Neural cell (in vitro differentiated cells): ENCODE measurements around the gene MANF. TPM values are rescaled to one million over a fixed set of nuclear protein-coding genes. Genes with fewer than 3 reads are reported as not detected.

ENCODE experiments used
- H2AFZ ChIP-seq: fragments of 200-600, 300-800 bp; sonication (generic), shearing (Covaris generic); 2 replicates; pipeline ENCODE4 v1.6.0; 2014; ENCODE audit warnings: low read depth, mild to moderate bottlenecking, antibody characterized with exemption, low read length, moderate library complexity
- H3F3A ChIP-seq: fragments of 200-600 bp; shearing (Covaris generic); 2 replicates; pipeline ENCODE4 v1.6.1; 2016; ENCODE audit warnings: mild to moderate bottlenecking, moderate library complexity, mixed read lengths, antibody characterized with exemption, low read length; ENCODE audit not compliant: insufficient read depth, poor library complexity, severe bottlenecking
- H3K27ac ChIP-seq: fragments of 200-600, 300-800 bp; sonication (generic), shearing (Covaris generic); 2 replicates; pipeline ENCODE4 v1.5.1; 2014; ENCODE audit warnings: mild to moderate bottlenecking, low read length, moderate library complexity
- H3K27me3 ChIP-seq: fragments of 300-800, 200-600 bp; sonication (generic), shearing (Covaris generic); 2 replicates; pipeline ENCODE4 v1.6.0; 2014; ENCODE audit warnings: mild to moderate bottlenecking, low read depth, low read length, moderate library complexity; ENCODE audit not compliant: insufficient read depth
- H3K36me3 ChIP-seq: fragments of 300-800, 200-600 bp; sonication (generic), shearing (Covaris generic); 2 replicates; pipeline ENCODE4 v1.5.1; 2014; ENCODE audit warnings: mild to moderate bottlenecking, antibody characterized with exemption, low read length, moderate library complexity; ENCODE audit not compliant: insufficient read depth
- H3K4me2 ChIP-seq: fragments of 300-800, 200-600 bp; sonication (generic), shearing (Covaris generic); 2 replicates; pipeline ENCODE4 v1.6.0; 2014; ENCODE audit warnings: mild to moderate bottlenecking, low read length
- H3K4me3 ChIP-seq: fragments of 300-800, 200-600 bp; sonication (generic), shearing (Covaris generic); 2 replicates; pipeline ENCODE4 v1.5.1; 2014; ENCODE audit warnings: mild to moderate bottlenecking, low read length, moderate library complexity
- H3K79me2 ChIP-seq: fragments of 200-600 bp; shearing (Covaris generic); replicated peaks from 2 replicates; pipeline ENCODE4 v1.6.0; 2014; ENCODE audit warnings: mild to moderate bottlenecking, low read length, moderate library complexity; ENCODE audit not compliant: insufficient read depth
- H3K9ac ChIP-seq: fragments of 300-800, 200-600 bp; sonication (generic), shearing (Covaris generic); 2 replicates; pipeline ENCODE4 v1.6.1; 2016; ENCODE audit warnings: mild to moderate bottlenecking, low read length, mixed read lengths
- H3K9me2 ChIP-seq: fragments of 200-600 bp; shearing (Covaris generic); 2 replicates; pipeline ENCODE4 v1.6.1; 2016; ENCODE audit warnings: mild to moderate bottlenecking, low read length, mixed read lengths; ENCODE audit not compliant: insufficient read depth
- H3K9me3 ChIP-seq: fragments of 200-600, 300-800 bp; sonication (generic), shearing (Covaris generic); 2 replicates; pipeline ENCODE4 v1.6.1; 2016; ENCODE audit warnings: mild to moderate bottlenecking, mixed run types, low read length, moderate library complexity, mixed read lengths
- H4K20me1 ChIP-seq: fragments of 200-600 bp; shearing (Covaris generic); 2 replicates; pipeline ENCODE4 v1.6.1; 2016; ENCODE audit warnings: mild to moderate bottlenecking, mixed run types; ENCODE audit not compliant: insufficient read depth
- CTCF ChIP-seq: fragments of 450-650 bp; IDR thresholded peaks from 2 replicates; pipeline ENCODE4 v1.5.1; 2014; ENCODE audit warnings: antibody characterized with exemption, mild to moderate bottlenecking, moderate library complexity; ENCODE audit not compliant: poor library complexity, severe bottlenecking
- EP300 ChIP-seq: fragments of 450-650 bp; conservative IDR thresholded peaks from 2 replicates; pipeline ENCODE4 v1.6.1; 2014; ENCODE audit warnings: antibody characterized with exemption, mild to moderate bottlenecking, moderate library complexity; ENCODE audit not compliant: poor library complexity, severe bottlenecking
- EZH2 ChIP-seq: fragments of 200-600, 300-800 bp; shearing (Covaris generic), sonication (generic); IDR thresholded peaks from 2 replicates; pipeline ENCODE4 v1.6.1; 2014; ENCODE audit warnings: antibody characterized with exemption, low read length, borderline replicate concordance, mild to moderate bottlenecking; ENCODE audit not compliant: insufficient read depth, poor library complexity, severe bottlenecking
- MXI1 ChIP-seq: fragments of 450-650 bp; conservative IDR thresholded peaks from 2 replicates; pipeline ENCODE4 v1.6.1; 2014; ENCODE audit warnings: antibody characterized with exemption, mild to moderate bottlenecking; ENCODE audit not compliant: poor library complexity, severe bottlenecking
- POLR2AphosphoS5 ChIP-seq: IDR thresholded peaks from 2 replicates; pipeline ENCODE4 v1.6.1; 2012
- RAD21 ChIP-seq: fragments of 450-650 bp; conservative IDR thresholded peaks from 2 replicates; pipeline ENCODE4 v1.6.1; 2014; ENCODE audit warnings: antibody characterized with exemption, mild to moderate bottlenecking, moderate library complexity
- SMC3 ChIP-seq: fragments of 450-650 bp; conservative IDR thresholded peaks from 2 replicates; pipeline ENCODE4 v1.6.1; 2014; ENCODE audit warnings: antibody characterized with exemption, mild to moderate bottlenecking, moderate library complexity; ENCODE audit not compliant: poor library complexity
- TAF1 ChIP-seq: IDR thresholded peaks from 2 replicates; pipeline ENCODE4 v1.6.1; 2012; ENCODE audit warnings: low read depth
- polyA plus RNA-seq: library from polyadenylated mRNA; depleted of rRNA; stranded (reverse); fragments of >200 nt; gene quantifications from 2 replicates; pipeline ENCODE4 v1.2.3, GENCODE V29; 2014
- TF ChIP-seq, protein P1 (sequence below): IDR thresholded peaks from 2 replicates; pipeline ENCODE4 v1.6.1; 2012; ENCODE audit warnings: borderline replicate concordance

The MANF gene
- polyA plus RNA-seq, 1 donor from 2014 or later = 77.3 TPM

GRCh38 chr3:51340013-51340829 is 44.9 kb upstream of the MANF start:
- Histone ChIP-seq H4K20me1 (no peaks in the 10 kb centered on the region), H3F3A (no peaks in the 10 kb centered on the region), H3K9me3 (no peaks in the 10 kb centered on the region), H3K9ac (no peak overlapping the region), H2AFZ (no peak overlapping the region), H3K9me2 (no peaks in the 10 kb centered on the region), H3K27ac (no peak overlapping the region), H3K79me2 (no peaks in the 10 kb centered on the region), H3K36me3 (no peaks in the 10 kb centered on the region), H3K27me3 (no peaks in the 10 kb centered on the region), H3K4me2 (no peak overlapping the region), H3K4me3 (no peak overlapping the region)
- TF ChIP-seq RAD21 (no peak), POLR2AphosphoS5 (no peak)

GRCh38 chr3:51340989-51341636 is 44.0 kb upstream of the MANF start:
- TF ChIP-seq POLR2AphosphoS5 (no peak), TAF1 (no peak), CTCF (no peak), SMC3 (no peak), EP300 (no peak)
- Histone ChIP-seq H3K27me3 (no peaks in the 10 kb centered on the region), H3K4me2 (no peak overlapping the region), H3K9me2 (no peaks in the 10 kb centered on the region), H3K79me2 (no peaks in the 10 kb centered on the region), H3K36me3 (no peaks in the 10 kb centered on the region), H4K20me1 (no peaks in the 10 kb centered on the region), H2AFZ (no peak overlapping the region), H3K9me3 (no peaks in the 10 kb centered on the region), H3F3A (no peaks in the 10 kb centered on the region), H3K4me3 (no peak overlapping the region), H3K9ac (no peak overlapping the region), H3K27ac (no peak overlapping the region)

DNA sequence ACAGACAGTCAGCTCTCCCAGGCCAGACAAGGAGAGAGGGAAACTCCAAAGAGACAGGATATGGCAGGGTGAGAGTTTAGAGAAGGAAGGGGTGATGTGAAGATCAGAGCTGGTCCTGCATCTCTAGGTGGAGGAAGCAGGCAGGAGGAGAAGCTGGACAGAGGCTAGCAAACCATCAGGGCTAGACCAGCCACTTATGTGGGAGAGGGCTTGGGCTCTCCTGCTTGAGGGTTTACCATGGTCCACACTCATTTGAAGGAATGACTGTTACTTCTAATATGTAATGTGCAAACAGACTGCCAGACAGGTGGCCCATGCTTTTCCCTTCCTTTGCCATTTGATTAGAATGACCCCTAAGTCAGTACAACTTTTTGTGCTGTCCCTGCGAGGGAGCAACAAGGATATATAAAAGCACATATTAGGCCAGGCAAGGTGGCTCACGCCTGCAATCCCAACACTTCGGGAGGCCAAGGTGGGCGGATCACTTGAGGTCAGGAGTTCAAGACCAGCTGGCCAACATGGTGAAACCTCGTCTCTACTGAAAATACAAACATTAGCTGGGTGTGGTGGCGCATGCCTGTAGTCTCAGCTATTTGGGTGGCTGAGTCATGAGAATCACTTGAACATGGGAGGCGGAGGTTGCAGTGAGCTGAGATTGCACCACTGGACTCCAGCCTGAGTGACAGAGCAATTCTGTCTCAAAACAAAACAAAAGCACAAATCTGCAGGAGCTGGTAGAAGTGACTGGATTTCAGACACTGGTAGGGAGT is 41.0 kb upstream of the MANF start:
- Histone ChIP-seq H3K4me2 (no peak overlapping the region), H3K79me2 (no peaks in the 10 kb centered on the region), H3K9ac (no peak overlapping the region), H3K27ac (no peak overlapping the region), H4K20me1 (no peaks in the 10 kb centered on the region), H3K36me3 (no peaks in the 10 kb centered on the region), H3K9me3 (no peaks in the 10 kb centered on the region), H3F3A (no peaks in the 10 kb centered on the region), H3K27me3 (no peaks in the 10 kb centered on the region), H3K4me3 (no peak overlapping the region), H2AFZ (no peak overlapping the region), H3K9me2 (no peaks in the 10 kb centered on the region)
- TF ChIP-seq EZH2 (no peak), MXI1 (no peak), SMC3 (no peak), TAF1 (no peak), RAD21 (no peak), EP300 (no peak), CTCF (no peak), POLR2AphosphoS5 (no peak)
- TF ChIP-seq, protein P1, sequence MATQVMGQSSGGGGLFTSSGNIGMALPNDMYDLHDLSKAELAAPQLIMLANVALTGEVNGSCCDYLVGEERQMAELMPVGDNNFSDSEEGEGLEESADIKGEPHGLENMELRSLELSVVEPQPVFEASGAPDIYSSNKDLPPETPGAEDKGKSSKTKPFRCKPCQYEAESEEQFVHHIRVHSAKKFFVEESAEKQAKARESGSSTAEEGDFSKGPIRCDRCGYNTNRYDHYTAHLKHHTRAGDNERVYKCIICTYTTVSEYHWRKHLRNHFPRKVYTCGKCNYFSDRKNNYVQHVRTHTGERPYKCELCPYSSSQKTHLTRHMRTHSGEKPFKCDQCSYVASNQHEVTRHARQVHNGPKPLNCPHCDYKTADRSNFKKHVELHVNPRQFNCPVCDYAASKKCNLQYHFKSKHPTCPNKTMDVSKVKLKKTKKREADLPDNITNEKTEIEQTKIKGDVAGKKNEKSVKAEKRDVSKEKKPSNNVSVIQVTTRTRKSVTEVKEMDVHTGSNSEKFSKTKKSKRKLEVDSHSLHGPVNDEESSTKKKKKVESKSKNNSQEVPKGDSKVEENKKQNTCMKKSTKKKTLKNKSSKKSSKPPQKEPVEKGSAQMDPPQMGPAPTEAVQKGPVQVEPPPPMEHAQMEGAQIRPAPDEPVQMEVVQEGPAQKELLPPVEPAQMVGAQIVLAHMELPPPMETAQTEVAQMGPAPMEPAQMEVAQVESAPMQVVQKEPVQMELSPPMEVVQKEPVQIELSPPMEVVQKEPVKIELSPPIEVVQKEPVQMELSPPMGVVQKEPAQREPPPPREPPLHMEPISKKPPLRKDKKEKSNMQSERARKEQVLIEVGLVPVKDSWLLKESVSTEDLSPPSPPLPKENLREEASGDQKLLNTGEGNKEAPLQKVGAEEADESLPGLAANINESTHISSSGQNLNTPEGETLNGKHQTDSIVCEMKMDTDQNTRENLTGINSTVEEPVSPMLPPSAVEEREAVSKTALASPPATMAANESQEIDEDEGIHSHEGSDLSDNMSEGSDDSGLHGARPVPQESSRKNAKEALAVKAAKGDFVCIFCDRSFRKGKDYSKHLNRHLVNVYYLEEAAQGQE = no peak
